K562 treated with DMSO at 1 percent for 4 hours (cell line): ENCODE data around the gene COL5A3. TPM values are rescaled to one million over a fixed set of nuclear protein-coding genes. Genes with fewer than 3 reads are reported as not detected.

Experiments
- total RNA-seq: library from RNA; unstranded; fragments of 300-600 nt; gene quantifications from 2 replicates; pipeline ENCODE4 v1.2.3, GENCODE V29; 2022; ENCODE audit not compliant: insufficient read depth

COL5A3 gene
- total RNA-seq, result not detected in 2 replicates

GRCh38 chr19:10010247-10010691 is at the start of gene COL5A3:
Gene COL5A3 (minus strand): TSS chr19:10010504. CDS start chr19:10010385, 119 bp downstream.

GRCh38 chr19:10013316-10013715 is 3.0 kb upstream of the COL5A3 start, which contains the start of gene RDH8:
Gene RDH8 (plus strand): TSS chr19:10013483. CDS start chr19:10013498, 15 bp downstream.

DNA sequence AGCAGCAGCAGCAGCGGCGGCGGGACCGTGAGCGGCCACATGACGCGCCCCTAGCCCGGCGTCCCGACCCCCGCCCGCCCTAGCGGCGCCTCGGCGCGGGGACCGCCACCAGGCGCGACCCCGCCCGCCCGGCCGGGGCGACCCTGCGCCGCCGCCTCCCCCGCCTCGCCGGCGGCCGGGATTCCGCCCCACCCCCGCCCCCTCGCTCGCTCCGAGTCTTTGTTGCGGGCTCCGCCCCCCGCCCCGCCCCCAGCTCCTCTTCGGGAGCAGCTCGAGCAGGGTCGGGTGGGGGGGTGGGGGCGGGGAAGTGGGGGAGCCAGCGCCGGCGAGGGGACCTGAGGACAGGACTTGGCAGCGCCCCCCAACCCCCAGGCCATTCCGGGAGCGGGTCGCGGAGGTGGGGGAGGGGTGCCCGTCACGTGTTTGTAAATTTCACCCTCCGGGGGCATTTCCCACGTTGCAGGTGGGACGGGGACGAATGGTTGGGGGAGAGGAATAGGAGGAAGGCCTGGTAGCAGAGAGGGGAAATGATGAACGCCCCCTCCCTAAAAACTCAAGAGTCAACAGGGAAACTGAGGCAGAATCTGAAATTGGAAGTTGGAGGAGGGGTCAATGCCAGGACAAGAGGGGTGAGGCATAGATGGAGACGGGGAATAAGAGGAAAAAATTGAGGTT is 73.8 kb downstream of the COL5A3 start, which contains the start of gene OLFM2:
Gene OLFM2, minus strand, starts transcription at position 190 of the 675 bp plus-strand sequence. Its CDS starts 149 bp downstream, at position 41.

Other genes with a start within 250 kb of the COL5A3 start
- 6.6 and 11.1 TPM in 2 replicates for gene ZNF846, start 241.8 kb downstream of the COL5A3 start, total RNA-seq
- gene FBXL12, start 191.4 kb downstream of the COL5A3 start, total RNA-seq, result 43.3 and 57.4 TPM in 2 replicates
- 503 and 550 TPM in 2 replicates for gene UBL5, start 182.6 kb downstream of the COL5A3 start, total RNA-seq
- gene PIN1, start 175.2 kb downstream of the COL5A3 start, total RNA-seq, result 103 and 147 TPM in 2 replicates
- 1.1 TPM in 2 replicates for gene OLFM2, start 74.0 kb downstream of the COL5A3 start, total RNA-seq
- not detected in 2 replicates for gene RDH8, start 3.0 kb upstream of the COL5A3 start, total RNA-seq
- 19.4 and 25.1 TPM in 2 replicates for gene SHFL, start 75.8 kb upstream of the COL5A3 start, total RNA-seq
- 0.76 TPM in 1 of 2 replicates, not detected in the other for gene ANGPTL6, start 92.2 kb upstream of the COL5A3 start, total RNA-seq
- 22.8 and 35.9 TPM in 2 replicates for gene PPAN, start 95.9 kb upstream of the COL5A3 start, total RNA-seq
- 10.7 and 16.4 TPM in 2 replicates for gene P2RY11, start 101.2 kb upstream of the COL5A3 start, total RNA-seq
- gene EIF3G, start 109.4 kb upstream of the COL5A3 start, total RNA-seq, result 345 and 378 TPM in 2 replicates
- gene DNMT1, start 184.4 kb upstream of the COL5A3 start, total RNA-seq, result 140 and 183 TPM in 2 replicates
- gene S1PR2, start 220.8 kb upstream of the COL5A3 start, total RNA-seq, result 1.7 and 1.9 TPM in 2 replicates
- gene MRPL4, start 241.7 kb upstream of the COL5A3 start, total RNA-seq, result 128 and 153 TPM in 2 replicates